Liver (tissue), 3 donors: ENCODE measurements around the gene GPR179.
"Not testable (repeated sequence)": the region's sequence is repeated elsewhere in the genome, so short reads cannot be mapped to it uniquely, and the experiment has no call there.

Experiments used
- EGR1 ChIP-seq, 2 donors: IDR thresholded peaks; 2 replicates each; pipeline ENCODE4 v1.6.1; 2016 to 2018; ENCODE audit warnings: antibody characterized with exemption in 2 of 2, low read depth in 2 of 2
- GABPA ChIP-seq, 2 donors: IDR thresholded peaks in 1 of 2; conservative IDR thresholded peaks in 1 of 2; 2 replicates each; pipeline ENCODE4 v1.6.1; 2016; ENCODE audit warnings: antibody characterized with exemption in 2 of 2, mild to moderate bottlenecking in 1 of 2, moderate library complexity in 1 of 2
- RAD21 ChIP-seq, 2 donors: IDR thresholded peaks; 2 replicates each; pipeline ENCODE4 v1.6.1; 2016; ENCODE audit warnings: antibody characterized with exemption in 2 of 2, mild to moderate bottlenecking in 2 of 2
- TF ChIP-seq, protein P1 (sequence below): fragments of 150-350 bp; IDR thresholded peaks from 2 replicates; pipeline ENCODE4 v1.5.1; 2017; ENCODE audit warnings: improper control_type of control experiment, low read depth, low read length; ENCODE audit not compliant: missing input control
- donor health status: healthy.
- donor health status: healthy.

- TF ChIP-seq, protein P1, sequence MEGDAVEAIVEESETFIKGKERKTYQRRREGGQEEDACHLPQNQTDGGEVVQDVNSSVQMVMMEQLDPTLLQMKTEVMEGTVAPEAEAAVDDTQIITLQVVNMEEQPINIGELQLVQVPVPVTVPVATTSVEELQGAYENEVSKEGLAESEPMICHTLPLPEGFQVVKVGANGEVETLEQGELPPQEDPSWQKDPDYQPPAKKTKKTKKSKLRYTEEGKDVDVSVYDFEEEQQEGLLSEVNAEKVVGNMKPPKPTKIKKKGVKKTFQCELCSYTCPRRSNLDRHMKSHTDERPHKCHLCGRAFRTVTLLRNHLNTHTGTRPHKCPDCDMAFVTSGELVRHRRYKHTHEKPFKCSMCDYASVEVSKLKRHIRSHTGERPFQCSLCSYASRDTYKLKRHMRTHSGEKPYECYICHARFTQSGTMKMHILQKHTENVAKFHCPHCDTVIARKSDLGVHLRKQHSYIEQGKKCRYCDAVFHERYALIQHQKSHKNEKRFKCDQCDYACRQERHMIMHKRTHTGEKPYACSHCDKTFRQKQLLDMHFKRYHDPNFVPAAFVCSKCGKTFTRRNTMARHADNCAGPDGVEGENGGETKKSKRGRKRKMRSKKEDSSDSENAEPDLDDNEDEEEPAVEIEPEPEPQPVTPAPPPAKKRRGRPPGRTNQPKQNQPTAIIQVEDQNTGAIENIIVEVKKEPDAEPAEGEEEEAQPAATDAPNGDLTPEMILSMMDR: not testable (repeated sequence)
- not testable (repeated sequence) for TF ChIP-seq EGR1 (IDR thresholded peaks at IDR 0.05; ENCODE audit: low read depth in 2 of 2); GABPA (IDR thresholded peaks at IDR 0.05 in 1 of 2, conservative IDR thresholded peaks at IDR 0.05 in 1 of 2); RAD21 (IDR thresholded peaks at IDR 0.05)
Measured at GRCh38 chr17:38285994-38286393, 57.8 kb downstream of the GPR179 start.
